ENCODE data around the gene CXCL11.

CXCL11 gene

GRCh38 chr4:76028350-76028765, 7.5 kb downstream of the CXCL11 start:
- DNase-seq (ENCODE audit: low spot score), result no peak
- ATAC-seq (ENCODE audit: low read depth), result no peak
- no peak for TF ChIP-seq CTCF (IDR thresholded peaks at IDR 0.05; ENCODE audit: poor library complexity, severe bottlenecking)
- Histone ChIP-seq H3K27ac (ENCODE audit: poor library complexity, severe bottlenecking) (no peak overlapping the region), H3K4me3 (ENCODE audit: severe bottlenecking) (no peak overlapping the region), H3K27me3 (ENCODE audit: insufficient read depth, poor library complexity, severe bottlenecking) (no peaks in the 10 kb centered on the region), H3K36me3 (ENCODE audit: low read depth) (no peaks in the 10 kb centered on the region), H3K4me1 (ENCODE audit: insufficient read depth, poor library complexity, severe bottlenecking) (no peaks in the 10 kb centered on the region), H3K9me3 (ENCODE audit: severe bottlenecking) (no peaks in the 10 kb centered on the region)

DNA sequence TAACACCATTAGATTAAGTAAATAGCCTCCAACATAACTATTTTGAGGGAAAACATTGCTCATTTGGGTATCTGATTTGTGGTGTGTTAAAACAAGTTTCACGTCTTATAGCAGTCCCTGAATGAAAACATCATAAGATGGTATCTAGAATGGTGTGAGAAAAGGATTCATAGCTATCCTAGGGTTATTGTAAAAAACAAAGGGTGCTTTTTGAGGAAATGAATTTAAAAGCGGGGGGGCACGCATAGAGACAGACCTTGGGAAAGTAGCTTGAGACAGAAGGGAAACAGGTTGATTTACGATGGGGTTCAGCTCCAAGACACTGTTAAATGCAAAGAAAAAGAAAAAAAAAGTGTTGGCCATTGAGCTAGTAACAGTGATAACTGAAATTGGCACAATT, 11.8 kb downstream of the CXCL11 start:
- no peaks in the 10 kb centered on the region for H3K9me3 ChIP-seq (ENCODE audit: severe bottlenecking)
- H3K4me3 ChIP-seq (ENCODE audit: severe bottlenecking), result no peak overlapping the region
- H3K4me1 ChIP-seq (ENCODE audit: insufficient read depth, poor library complexity, severe bottlenecking), result no peaks in the 10 kb centered on the region
- no peak for DNase-seq (ENCODE audit: low spot score)
- no peak for ATAC-seq (ENCODE audit: low read depth)
- H3K27me3 ChIP-seq (ENCODE audit: insufficient read depth, poor library complexity, severe bottlenecking), result no peaks in the 10 kb centered on the region
- H3K27ac ChIP-seq (ENCODE audit: poor library complexity, severe bottlenecking), result no peak overlapping the region
- H3K36me3 ChIP-seq (ENCODE audit: low read depth), result no peaks in the 10 kb centered on the region
- TF ChIP-seq CTCF (IDR thresholded peaks at IDR 0.05; ENCODE audit: poor library complexity, severe bottlenecking), result no peak

DNA sequence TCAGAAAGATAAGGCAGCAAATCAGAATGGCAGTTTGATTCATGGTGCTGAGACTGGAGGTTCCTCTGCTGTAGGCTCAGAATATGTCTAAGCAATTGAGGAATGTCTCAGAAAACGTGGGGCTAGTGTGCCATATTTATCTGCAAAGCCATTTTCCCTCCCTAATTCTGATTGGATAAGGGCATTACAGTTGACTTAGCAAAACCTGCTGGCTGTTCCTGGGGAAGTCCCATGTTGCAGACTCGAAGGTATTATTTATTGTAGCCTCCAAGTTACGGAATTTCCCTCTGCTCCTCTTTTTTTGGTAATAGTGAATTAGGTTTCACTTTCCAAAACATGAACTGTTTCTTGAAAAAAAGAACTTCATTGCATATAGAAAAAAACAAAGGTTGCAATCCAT, 12.5 kb downstream of the CXCL11 start, which contains the start of gene CXCL10:
Gene CXCL10, minus strand, starts transcription at position 109 of the 400 bp plus-strand sequence. Its CDS starts 66 bp downstream, at position 43.
- Histone ChIP-seq H3K27ac (ENCODE audit: poor library complexity, severe bottlenecking) (no peak within 1 kb of the TSS), H3K36me3 (ENCODE audit: low read depth) (no peaks in the 10 kb centered on the region), H3K4me3 (ENCODE audit: severe bottlenecking) (no peak within 1 kb of the TSS), H3K4me1 (ENCODE audit: insufficient read depth, poor library complexity, severe bottlenecking) (no peaks in the 10 kb centered on the region), H3K27me3 (ENCODE audit: insufficient read depth, poor library complexity, severe bottlenecking) (no peaks in the 10 kb centered on the region), H3K9me3 (ENCODE audit: severe bottlenecking) (no peaks in the 10 kb centered on the region)
- no peak for TF ChIP-seq CTCF (IDR thresholded peaks at IDR 0.05; ENCODE audit: poor library complexity, severe bottlenecking)
- DNase-seq (ENCODE audit: low spot score) (no peak), ATAC-seq (ENCODE audit: low read depth) (no peak)

GRCh38 chr4:76022677-76023076, 13.2 kb downstream of the CXCL11 start:
- Histone ChIP-seq H3K4me1 (ENCODE audit: insufficient read depth, poor library complexity, severe bottlenecking) (no peaks in the 10 kb centered on the region), H3K27ac (ENCODE audit: poor library complexity, severe bottlenecking) (no peak overlapping the region)

More at GRCh38 chr4:76022677-76023076, 13.2 kb downstream of the CXCL11 start:
- Histone ChIP-seq H3K9me3 (ENCODE audit: severe bottlenecking) (no peaks in the 10 kb centered on the region), H3K36me3 (ENCODE audit: low read depth) (no peaks in the 10 kb centered on the region), H3K27me3 (ENCODE audit: insufficient read depth, poor library complexity, severe bottlenecking) (no peaks in the 10 kb centered on the region), H3K4me3 (ENCODE audit: severe bottlenecking) (no peak overlapping the region)
- no peak for DNase-seq (ENCODE audit: low spot score)
- no peak for TF ChIP-seq CTCF (IDR thresholded peaks at IDR 0.05; ENCODE audit: poor library complexity, severe bottlenecking)
- no peak for ATAC-seq (ENCODE audit: low read depth)

Measured in RWPE2 (cell line).